Measurements from ENCODE around the gene SMIM1.

DNA sequence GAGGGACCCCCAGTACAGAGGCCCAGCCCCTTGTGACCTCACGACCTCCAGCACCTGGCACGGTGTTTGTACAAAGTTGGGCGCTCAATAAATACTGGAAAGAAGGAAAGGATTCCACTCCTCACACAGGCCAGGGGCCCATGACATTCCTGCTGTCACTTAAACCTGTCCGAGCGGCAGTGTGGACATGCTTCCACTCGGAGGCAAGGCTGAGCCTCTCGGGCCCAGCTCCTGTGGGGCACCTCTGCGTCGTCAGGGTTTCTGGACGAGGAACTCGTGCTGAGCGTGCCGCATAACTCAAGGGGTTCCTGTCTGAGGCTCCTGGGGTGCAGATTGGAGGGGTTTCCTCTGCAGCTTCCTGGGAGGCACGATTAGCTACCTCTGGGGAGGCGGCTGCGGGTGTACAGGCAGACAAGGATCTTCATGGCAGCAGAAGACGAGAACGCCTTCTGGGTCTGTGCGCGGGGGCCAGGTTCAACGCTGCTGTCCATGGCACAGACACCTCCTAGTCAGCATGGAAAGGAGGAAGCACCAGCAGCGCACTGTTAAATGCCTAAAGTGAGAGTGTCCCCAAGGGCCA is 3.6 kb upstream of the SMIM1 start:
- TF ChIP-seq, protein P1, sequence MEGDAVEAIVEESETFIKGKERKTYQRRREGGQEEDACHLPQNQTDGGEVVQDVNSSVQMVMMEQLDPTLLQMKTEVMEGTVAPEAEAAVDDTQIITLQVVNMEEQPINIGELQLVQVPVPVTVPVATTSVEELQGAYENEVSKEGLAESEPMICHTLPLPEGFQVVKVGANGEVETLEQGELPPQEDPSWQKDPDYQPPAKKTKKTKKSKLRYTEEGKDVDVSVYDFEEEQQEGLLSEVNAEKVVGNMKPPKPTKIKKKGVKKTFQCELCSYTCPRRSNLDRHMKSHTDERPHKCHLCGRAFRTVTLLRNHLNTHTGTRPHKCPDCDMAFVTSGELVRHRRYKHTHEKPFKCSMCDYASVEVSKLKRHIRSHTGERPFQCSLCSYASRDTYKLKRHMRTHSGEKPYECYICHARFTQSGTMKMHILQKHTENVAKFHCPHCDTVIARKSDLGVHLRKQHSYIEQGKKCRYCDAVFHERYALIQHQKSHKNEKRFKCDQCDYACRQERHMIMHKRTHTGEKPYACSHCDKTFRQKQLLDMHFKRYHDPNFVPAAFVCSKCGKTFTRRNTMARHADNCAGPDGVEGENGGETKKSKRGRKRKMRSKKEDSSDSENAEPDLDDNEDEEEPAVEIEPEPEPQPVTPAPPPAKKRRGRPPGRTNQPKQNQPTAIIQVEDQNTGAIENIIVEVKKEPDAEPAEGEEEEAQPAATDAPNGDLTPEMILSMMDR (IDR thresholded peaks at IDR 0.05; ENCODE audit: insufficient read depth, low read depth, low read length): no peak
- no peak for TF ChIP-seq EZH2 (IDR thresholded peaks at IDR 0.05; ENCODE audit: insufficient read depth, low read length)
